ENCODE results near the gene VTN.

Gene VTN

GRCh38 chr17:28395426-28395825 is 25.3 kb upstream of the VTN start:
- no peak for DNase-seq

- no peak for DNase-seq
These were observed 24.4 kb upstream of the VTN start for GRCh38 chr17:28394337-28395116.

- no peak for DNase-seq
These were observed 22.4 kb upstream of the VTN start for GRCh38 chr17:28392491-28392890.

DNA sequence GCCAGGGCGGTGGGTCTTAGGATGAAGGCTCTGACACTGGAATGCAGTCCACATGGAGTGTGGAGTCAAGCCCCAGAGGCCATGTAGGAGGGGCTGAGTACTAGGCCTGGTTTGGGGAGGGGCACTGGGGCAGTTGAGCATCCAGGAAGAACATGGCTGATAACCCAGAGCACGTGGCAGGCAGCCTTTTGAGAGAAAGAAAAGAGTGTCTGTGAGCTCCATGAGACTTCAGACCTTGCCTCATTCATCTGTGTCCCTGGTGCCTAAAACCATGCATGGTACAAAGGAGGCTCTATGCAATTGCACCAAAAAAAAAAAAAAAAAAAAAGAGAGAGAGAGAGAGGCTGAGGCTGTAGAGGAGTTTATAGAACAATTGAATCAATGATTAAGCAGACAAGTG is 21.3 kb upstream of the VTN start:
- no peak for DNase-seq

- DNase-seq = no peak
These were observed 20.9 kb upstream of the VTN start for GRCh38 chr17:28390984-28391383.

DNA sequence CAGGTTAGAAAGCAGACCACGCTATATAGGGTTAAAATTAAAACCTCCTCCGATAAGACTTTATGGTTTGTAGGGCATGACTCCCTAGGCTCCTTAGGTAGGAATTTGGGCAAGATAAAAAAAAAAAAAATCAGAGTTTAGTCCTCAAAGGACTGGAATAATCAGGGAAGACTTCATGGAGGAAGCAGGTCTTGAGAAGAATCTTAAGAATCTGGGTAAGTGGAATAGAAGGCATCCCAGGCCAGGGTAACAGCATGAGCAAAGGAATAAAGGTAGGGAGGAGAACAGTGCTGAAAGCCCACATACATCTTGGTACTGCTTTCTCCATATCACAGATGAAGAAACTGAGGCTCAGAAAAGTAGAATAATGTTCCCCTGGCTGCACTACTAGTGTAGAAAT is 20.5 kb upstream of the VTN start:
- DNase-seq = no peak

DNA sequence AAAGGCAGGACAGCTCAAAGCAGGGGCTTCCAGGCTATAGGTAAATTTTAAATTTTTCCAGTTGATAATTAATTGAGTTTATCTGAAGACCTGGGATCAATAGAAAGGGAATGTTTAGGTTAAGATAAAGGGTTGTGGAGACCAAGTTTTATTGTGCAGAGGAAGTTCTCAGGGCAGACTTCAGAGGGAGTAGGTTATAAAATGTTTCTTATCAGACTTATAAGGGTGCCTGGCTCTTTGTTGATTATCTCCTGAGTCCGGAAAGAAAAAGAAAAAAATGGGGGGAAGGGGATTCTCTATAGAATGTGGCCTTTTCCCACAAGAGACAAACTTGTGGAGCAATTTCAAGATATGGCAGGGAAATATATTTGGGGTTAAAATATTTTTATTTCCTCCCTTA is 20.0 kb upstream of the VTN start:
- DNase-seq = no peak

DNA sequence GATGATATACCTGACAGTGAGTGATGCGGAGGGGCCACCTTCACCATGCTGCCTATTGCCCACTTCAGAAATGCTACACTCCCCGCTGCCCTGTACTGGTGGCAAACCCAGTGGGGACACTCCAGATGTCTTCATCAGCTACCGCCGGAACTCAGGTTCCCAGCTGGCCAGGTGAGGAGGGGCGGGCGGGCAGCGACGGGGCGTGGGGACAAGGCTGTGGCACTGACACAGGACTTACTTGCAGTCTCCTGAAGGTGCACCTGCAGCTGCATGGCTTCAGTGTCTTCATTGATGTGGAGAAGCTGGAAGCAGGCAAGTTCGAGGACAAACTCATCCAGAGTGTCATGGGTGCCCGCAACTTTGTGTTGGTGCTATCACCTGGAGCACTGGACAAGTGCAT is 18.0 kb upstream of the VTN start:
- no peak for DNase-seq

DNA sequence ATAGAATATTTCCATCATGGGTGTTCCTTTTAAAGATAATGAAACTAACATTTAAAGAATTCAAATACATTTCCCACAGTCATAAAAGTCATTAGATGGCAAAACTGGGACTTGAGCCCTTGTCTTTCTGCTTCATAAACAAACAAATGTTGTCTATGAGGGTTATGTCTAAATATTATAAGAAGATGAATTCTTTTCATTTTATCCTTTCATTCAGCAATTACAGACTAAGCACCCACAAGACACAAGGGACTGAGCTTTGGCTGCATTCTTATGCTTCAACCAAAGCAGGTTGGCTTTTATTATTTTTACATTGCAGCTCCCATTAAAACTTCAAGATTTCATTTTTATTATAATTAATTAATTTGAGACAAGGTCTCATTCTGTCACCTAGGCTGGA is 16.3 kb upstream of the VTN start:
- no peak for DNase-seq

- DNase-seq = peak in 1 of 5 experiments; percentile 45
These were observed 15.3 kb upstream of the VTN start for GRCh38 chr17:28385406-28385805.

GRCh38 chr17:28385037-28385400 is 14.9 kb upstream of the VTN start:
- DNase-seq = peak in 1 of 5 experiments; percentile 16

- DNase-seq = peak; percentile 32 to 88 (median 39)
These were observed 14.4 kb upstream of the VTN start for GRCh38 chr17:28384281-28385036.

GRCh38 chr17:28381141-28381825 is 11.2 kb upstream of the VTN start:
- DNase-seq = peak in 1 of 5 experiments; percentile 50

DNA sequence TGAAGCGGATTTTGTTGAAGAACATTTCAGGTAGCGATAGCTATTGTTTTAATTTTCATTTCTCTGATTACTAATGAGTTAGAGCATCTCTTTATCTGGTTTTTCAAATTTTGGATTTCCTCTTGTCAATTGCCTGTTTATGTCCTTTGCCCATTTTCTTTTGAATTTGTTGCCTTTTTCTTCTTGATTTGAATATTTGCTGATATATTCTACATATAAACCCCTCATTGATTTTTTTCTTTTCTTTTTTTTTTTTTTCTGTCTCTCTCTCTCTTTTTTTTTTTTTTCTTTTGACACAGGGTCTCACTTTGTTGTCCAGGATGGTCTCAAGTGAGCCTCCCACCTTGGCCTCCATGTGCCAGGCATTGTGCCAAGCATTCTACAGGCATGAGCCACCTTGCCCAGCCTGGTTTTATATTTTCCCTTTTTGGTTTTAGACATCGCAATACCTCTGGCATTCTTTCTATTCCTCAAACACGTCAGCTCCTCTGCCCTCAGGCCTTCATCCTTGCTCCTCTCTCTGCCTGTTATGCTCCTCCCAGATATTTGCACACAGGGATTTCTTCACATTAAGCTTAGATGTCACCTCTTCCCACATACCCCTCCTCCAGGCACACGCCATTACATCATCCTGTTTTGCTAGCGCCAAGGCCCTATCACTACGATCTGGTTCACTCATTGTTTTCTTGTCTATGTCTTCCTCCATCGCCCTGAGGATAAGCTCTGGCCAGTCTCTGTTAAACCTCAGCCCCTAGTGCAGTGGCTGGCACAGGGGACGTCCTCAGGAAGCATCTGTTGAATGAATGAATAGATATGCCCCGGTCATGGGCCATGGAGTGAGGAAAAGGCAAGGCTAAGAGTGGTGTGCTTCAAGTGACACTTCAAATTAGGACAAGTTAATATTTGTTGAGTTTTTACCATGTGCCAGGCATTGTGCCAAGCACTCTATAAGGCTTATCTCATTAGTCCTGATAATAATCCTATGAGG is 10.0 kb upstream of the VTN start:
- no peak for DNase-seq

GRCh38 chr17:28372945-28373274 is 2.8 kb upstream of the VTN start:
- DNase-seq = no peak

DNA sequence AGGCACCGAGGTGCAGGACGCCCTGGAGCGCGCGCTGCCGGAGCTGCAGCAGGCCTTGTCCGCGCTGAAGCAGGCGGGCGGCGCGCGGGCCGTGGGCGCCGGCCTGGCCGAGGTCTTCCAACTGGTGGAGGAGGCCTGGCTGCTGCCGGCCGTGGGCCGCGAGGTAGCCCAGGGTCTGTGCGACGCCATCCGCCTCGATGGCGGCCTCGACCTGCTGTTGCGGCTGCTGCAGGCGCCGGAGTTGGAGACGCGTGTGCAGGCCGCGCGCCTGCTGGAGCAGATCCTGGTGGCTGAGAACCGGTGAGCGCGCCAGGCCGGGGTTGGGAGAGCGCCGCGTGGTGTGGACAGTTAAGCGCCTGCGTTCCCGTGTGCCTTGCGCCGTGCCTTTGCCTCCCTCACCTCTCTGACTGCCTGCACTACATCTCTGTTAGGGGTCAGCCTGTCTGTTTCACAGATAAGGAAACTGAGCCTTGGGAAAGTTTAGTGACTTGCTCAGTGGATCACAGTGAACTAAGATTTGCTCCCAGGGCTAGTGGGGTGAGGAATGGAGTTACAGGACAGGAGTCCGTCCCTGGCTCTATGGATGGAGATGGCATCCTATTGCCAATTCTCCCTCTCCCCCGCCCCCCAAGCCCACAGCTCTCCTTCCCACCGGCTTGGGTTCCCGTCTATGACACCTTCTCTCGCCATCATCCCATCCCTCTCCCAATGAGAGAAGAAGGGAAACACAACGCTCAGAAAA is 2.3 kb upstream of the VTN start:
- peak in 1 of 5 experiments; percentile 55 for DNase-seq

DNA sequence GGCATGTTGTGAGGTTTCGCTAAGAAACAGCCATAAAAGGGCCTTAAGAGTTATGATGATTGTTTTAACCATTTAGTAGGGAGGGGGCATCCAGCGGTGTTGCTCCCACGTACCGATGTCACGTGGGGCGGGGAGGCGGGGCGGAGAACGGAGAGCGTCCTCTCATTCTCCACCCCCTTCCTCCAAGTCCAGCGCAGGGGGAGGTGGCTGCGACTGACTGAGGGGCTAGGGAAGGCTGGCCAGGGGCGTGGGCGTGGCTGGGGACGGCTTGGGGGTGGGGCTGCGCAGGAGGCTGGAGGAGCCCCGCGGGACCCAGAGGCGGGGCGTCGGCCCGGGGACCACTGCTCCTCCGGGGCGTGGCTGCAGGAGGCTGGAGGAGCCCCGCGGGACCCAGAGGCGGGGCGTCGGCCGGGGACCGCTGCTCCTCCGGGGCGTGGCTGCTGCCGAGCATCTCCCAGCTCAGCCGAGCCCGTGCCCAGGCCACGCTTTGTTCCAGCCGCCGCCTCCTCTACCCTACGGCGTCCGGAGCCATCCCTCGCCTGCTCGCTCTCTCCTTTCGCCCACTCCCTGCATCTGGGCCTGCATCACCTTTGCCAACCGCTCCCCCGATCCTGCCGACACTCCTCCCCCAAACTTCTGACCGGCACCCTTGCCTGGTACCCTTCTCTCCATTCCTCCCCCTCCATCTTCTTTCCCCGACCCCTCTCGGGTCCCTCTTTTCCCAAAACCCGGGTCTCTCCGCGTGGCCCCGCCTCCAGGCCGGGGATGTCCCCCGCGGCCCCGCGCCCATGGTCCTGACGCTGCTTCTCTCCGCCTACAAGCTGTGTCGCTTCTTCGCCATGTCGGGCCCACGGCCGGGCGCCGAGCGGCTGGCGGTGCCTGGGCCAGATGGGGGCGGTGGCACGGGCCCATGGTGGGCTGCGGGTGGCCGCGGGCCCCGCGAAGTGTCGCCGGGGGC is 1.4 kb upstream of the VTN start, which contains the start of gene SARM1:
SARM1 (plus strand) TSS at position 450 of the 958 bp plus-strand sequence; CDS start at position 789, 339 bp downstream.
- DNase-seq = peak; percentile 64 to 93 (median 76)

- no peak for DNase-seq
These were observed 617 bp upstream of the VTN start for GRCh38 chr17:28370744-28371103.

DNA sequence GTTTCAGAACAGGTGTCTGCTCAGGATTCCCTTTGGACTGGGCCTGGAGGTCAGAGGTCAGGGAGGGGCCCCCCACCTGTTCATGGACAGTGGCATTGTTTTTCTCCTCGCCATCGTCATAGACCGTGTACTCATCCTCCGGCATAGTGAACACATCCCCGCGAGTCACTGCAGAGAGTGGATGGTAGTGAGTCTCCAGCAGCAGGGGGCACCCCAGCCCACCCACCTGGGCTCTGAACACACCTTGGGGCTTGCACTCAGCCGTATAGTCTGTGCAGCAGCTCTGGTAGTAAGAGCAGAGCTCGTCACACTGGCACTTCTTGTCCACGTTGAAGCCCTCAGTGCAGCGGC is 448 bp downstream of the VTN start:
- no peak for DNase-seq

- DNase-seq = no peak
These were observed 1.0 kb downstream of the VTN start for GRCh38 chr17:28368915-28369683.

Measured in T-helper 2 cell (primary cell).